22Rv1 (cell line): ENCODE measurements around the gene ZNF296.

Source experiments
- ZFX ChIP-seq: fragments of 450-650 bp; IDR thresholded peaks from 2 replicates; pipeline ENCODE4 v1.6.1; 2017; ENCODE audit warnings: antibody characterized with exemption, borderline replicate concordance
- TF ChIP-seq, protein P1 (sequence below): fragments of 450-650 bp; IDR thresholded peaks from 2 replicates; pipeline ENCODE4 v1.5.1; 2017; ENCODE audit warnings: mild to moderate bottlenecking

DNA sequence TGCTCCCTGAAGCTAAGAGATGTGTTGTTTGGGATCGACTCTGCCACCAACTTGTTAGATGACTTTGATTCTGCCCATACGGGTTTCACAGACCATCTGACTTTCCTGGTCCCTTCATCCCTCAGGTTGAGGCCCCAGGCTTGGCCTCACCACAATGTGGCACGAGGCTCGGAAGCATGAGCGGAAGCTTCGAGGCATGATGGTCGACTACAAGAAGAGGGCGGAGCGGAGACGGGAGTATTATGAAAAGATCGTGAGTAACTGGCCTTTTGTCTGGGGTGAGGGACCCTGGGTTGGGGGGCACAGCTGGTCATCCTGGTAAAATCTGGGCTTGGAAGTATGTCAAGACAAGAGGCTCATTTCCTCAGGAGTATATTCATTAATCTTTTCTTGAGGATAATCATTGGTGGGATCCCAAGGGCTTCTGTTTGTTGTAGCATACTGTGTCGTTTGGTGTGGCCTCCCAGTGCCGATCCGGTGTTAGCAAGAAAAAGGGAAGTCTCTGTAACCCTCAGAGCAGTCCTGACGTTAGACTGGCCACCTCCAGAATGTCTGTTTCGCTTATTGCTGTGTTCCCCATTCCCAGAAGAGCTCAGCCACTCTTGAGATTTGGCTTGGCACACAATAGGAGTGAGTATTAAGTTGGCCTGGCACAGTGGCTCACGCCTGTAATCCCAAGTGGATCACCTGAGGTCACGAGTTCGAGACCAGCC is 36.1 kb downstream of the ZNF296 start:
- TF ChIP-seq, protein P1, sequence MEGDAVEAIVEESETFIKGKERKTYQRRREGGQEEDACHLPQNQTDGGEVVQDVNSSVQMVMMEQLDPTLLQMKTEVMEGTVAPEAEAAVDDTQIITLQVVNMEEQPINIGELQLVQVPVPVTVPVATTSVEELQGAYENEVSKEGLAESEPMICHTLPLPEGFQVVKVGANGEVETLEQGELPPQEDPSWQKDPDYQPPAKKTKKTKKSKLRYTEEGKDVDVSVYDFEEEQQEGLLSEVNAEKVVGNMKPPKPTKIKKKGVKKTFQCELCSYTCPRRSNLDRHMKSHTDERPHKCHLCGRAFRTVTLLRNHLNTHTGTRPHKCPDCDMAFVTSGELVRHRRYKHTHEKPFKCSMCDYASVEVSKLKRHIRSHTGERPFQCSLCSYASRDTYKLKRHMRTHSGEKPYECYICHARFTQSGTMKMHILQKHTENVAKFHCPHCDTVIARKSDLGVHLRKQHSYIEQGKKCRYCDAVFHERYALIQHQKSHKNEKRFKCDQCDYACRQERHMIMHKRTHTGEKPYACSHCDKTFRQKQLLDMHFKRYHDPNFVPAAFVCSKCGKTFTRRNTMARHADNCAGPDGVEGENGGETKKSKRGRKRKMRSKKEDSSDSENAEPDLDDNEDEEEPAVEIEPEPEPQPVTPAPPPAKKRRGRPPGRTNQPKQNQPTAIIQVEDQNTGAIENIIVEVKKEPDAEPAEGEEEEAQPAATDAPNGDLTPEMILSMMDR = no peak
- TF ChIP-seq ZFX = no peak
